Tibial nerve (tissue), 4 donors: ENCODE results near the gene DPH1.

Source experiments
- CTCF ChIP-seq, 5 experiments: fragments of 200-600 bp in 3 of 5; fragments of 450-650 bp in 2 of 5; sonication (generic) in 3 of 5; IDR thresholded peaks; one replicate each; pipeline ENCODE4 v1.5.1; 2016 to 2019; ENCODE audit warnings: antibody characterized with exemption in 5 of 5, mild to moderate bottlenecking in 3 of 5, moderate library complexity in 2 of 5
- EP300 ChIP-seq, 2 donors: sonication (generic); formaldehyde crosslinking; IDR thresholded peaks; one replicate each; pipeline ENCODE4 v1.6.1; 2017; ENCODE audit warnings: antibody characterized with exemption in 2 of 2, mild to moderate bottlenecking in 1 of 2
- POLR2A ChIP-seq, 2 donors: fragments of 450-650 bp; IDR thresholded peaks; one replicate each; pipeline ENCODE4 v1.6.1; 2017; ENCODE audit warnings: antibody characterized with exemption in 2 of 2, mild to moderate bottlenecking in 2 of 2, moderate library complexity in 2 of 2

- no peak for TF ChIP-seq CTCF (IDR thresholded peaks at IDR 0.05)
- no peak for TF ChIP-seq POLR2A (IDR thresholded peaks at IDR 0.05)
- TF ChIP-seq EP300 (IDR thresholded peaks at IDR 0.05) = no peak
These were observed 37.2 kb downstream of the DPH1 start for GRCh38 chr17:2067048-2067561.
